H1 (cell line): ENCODE results near the gene MBD5. TPM values are rescaled to one million over a fixed set of nuclear protein-coding genes. Genes with fewer than 3 reads are reported as not detected.

ENCODE experiments used
- CTCF ChIA-PET: fragments of 300-600 bp; sonication (Branson Sonifier 250); formaldehyde crosslinking; loops from one replicate; lab custom pipeline; 2021; ENCODE audit not compliant: partially characterized antibody; lab: Charles Lee
- POLR2A ChIA-PET: fragments of 300-600 bp; sonication (Branson Sonifier 250); formaldehyde crosslinking; loops from one replicate; lab custom pipeline; 2021; ENCODE audit warnings: inconsistent platforms; ENCODE audit not compliant: partially characterized antibody; lab: Charles Lee
- DNase-seq, 2 experiments: peaks; one replicate each; pipeline versions ENCODE4 v3.0.0 to v3.0.0-alpha.2; 2010 to 2022; ENCODE audit warnings: low spot score in 2 of 2, low read depth in 1 of 2, mixed read lengths in 1 of 2
- FAIRE-seq: peaks from 2 replicates; lab custom pipeline; 2011; peaks lifted over from hg19 to GRCh38; lab: Jason Lieb, UNC
- H2AFZ ChIP-seq: 2 replicates; pipeline ENCODE4 v1.8.1; 2012; ENCODE audit warnings: low read length, inconsistent platforms
- H2AK5ac ChIP-seq: 2 replicates; pipeline ENCODE4 v1.6.1; 2013; ENCODE audit warnings: low read depth, low read length
- H2BK120ac ChIP-seq: replicated peaks from 2 replicates; pipeline ENCODE3; 2013; ENCODE audit warnings: low read depth, low read length, inconsistent platforms
- H2BK12ac ChIP-seq: 2 replicates; pipeline ENCODE4 v1.6.1; 2013; ENCODE audit warnings: low read depth, low read length
- H2BK15ac ChIP-seq: 2 replicates; pipeline ENCODE4 v1.6.1; 2013; ENCODE audit warnings: low read length
- H2BK20ac ChIP-seq: 2 replicates; pipeline ENCODE4 v1.6.1; 2013; ENCODE audit warnings: low read length
- H2BK5ac ChIP-seq: 2 replicates; pipeline ENCODE4 v1.6.1; 2013; ENCODE audit warnings: low read depth, low read length
- H3K14ac ChIP-seq: 2 replicates; pipeline ENCODE4 v1.6.1; 2013; ENCODE audit warnings: inconsistent platforms; ENCODE audit not compliant: insufficient read length
- H3K18ac ChIP-seq: 2 replicates; pipeline ENCODE4 v1.6.1; 2013; ENCODE audit warnings: low read length; ENCODE audit errors: extremely low read depth
- H3K23ac ChIP-seq: 2 replicates; pipeline ENCODE4 v1.6.1; 2013; ENCODE audit warnings: inconsistent platforms; ENCODE audit not compliant: insufficient read length
- H3K23me2 ChIP-seq: 2 replicates; pipeline ENCODE4 v1.6.1; 2013; ENCODE audit warnings: low read depth, low read length
- H3K27ac ChIP-seq: 2 replicates; pipeline ENCODE4 v1.6.1; 2011; ENCODE audit warnings: low read depth, low read length, inconsistent platforms
- H3K27me3 ChIP-seq, 4 experiments: replicated peaks in 1 of 4; 1 replicate in 1 of 4; 2 replicates in 3 of 4; pipeline versions ENCODE4 v1.6.1 to v1.8.1; 2011 to 2013; ENCODE audit warnings: low read length in 3 of 4, mild to moderate bottlenecking in 3 of 4, inconsistent platforms in 2 of 4, mixed read lengths in 2 of 4, moderate library complexity in 1 of 4; ENCODE audit not compliant: control insufficient read depth in 3 of 4, insufficient read depth in 3 of 4; ENCODE audit errors: extremely low read depth in 1 of 4
- H3K36me3 ChIP-seq, 4 experiments: 2 replicates each; pipeline versions ENCODE4 v1.6.1 to v1.8.1; 2011 to 2013; ENCODE audit warnings: mild to moderate bottlenecking in 4 of 4, low read length in 3 of 4, moderate library complexity in 2 of 4, control low read depth in 1 of 4, inconsistent platforms in 1 of 4; ENCODE audit not compliant: insufficient read depth in 4 of 4, control insufficient read depth in 2 of 4
- H3K4ac ChIP-seq: replicated peaks from 2 replicates; pipeline ENCODE3; 2013; ENCODE audit warnings: low read length, low read depth, mixed read lengths, inconsistent platforms; ENCODE audit not compliant: insufficient read length
- H3K4me1 ChIP-seq, 4 experiments: replicated peaks in 1 of 4; 1 replicate in 1 of 4; 2 replicates in 3 of 4; pipeline versions ENCODE4 v1.6.1 to v1.8.1; 2011 to 2013; ENCODE audit warnings: low read length in 3 of 4, inconsistent platforms in 2 of 4, mixed read lengths in 1 of 4; ENCODE audit not compliant: insufficient read depth in 4 of 4, control insufficient read depth in 3 of 4
- H3K4me2 ChIP-seq, 2 experiments: 2 replicates each; pipeline versions ENCODE4 v1.6.1 to v1.8.1; 2011 to 2013; ENCODE audit warnings: low read depth in 2 of 2, low read length in 2 of 2, control low read depth in 1 of 2, inconsistent platforms in 1 of 2, mild to moderate bottlenecking in 1 of 2; ENCODE audit not compliant: insufficient read depth in 1 of 2
- H3K4me3 ChIP-seq, 4 experiments: fragments of 200-600, 300-600 bp in 1 of 4; sonication (generic), shearing (Covaris generic), sonication (Bioruptor Twin) in 1 of 4; 2 replicates each; pipeline versions ENCODE4 v1.5.1 to v1.8.1; 2011 to 2016; ENCODE audit warnings: low read length in 4 of 4, low read depth in 3 of 4, control low read depth in 2 of 4, inconsistent platforms in 2 of 4, mild to moderate bottlenecking in 2 of 4, mixed read lengths in 1 of 4, moderate library complexity in 1 of 4; ENCODE audit not compliant: insufficient read depth in 2 of 4; ENCODE audit errors: extremely low read depth in 1 of 4
- H3K56ac ChIP-seq: replicated peaks from 2 replicates; pipeline ENCODE3; 2013; ENCODE audit warnings: low read depth, mild to moderate bottlenecking, mixed read lengths, low read length, inconsistent platforms; ENCODE audit not compliant: insufficient read length
- H3K79me1 ChIP-seq: 2 replicates; pipeline ENCODE4 v1.6.1; 2013; ENCODE audit warnings: low read depth, low read length, control low read depth
- H3K79me2 ChIP-seq, 2 experiments: 2 replicates each; pipeline versions ENCODE4 v1.6.1 to v1.8.1; 2012 to 2013; ENCODE audit warnings: low read length in 2 of 2, mild to moderate bottlenecking in 2 of 2, inconsistent platforms in 1 of 2; ENCODE audit not compliant: insufficient read depth in 2 of 2, control insufficient read depth in 1 of 2
- H3K9ac ChIP-seq, 4 experiments: replicated peaks in 1 of 4; 1 replicate in 1 of 4; 2 replicates in 3 of 4; pipeline versions ENCODE4 v1.6.1 to v1.8.1; 2011 to 2013; ENCODE audit warnings: low read depth in 3 of 4, low read length in 3 of 4, control low read depth in 2 of 4, mild to moderate bottlenecking in 2 of 4, moderate library complexity in 2 of 4, inconsistent platforms in 1 of 4; ENCODE audit errors: extremely low read depth in 1 of 4
- H3K9me3 ChIP-seq, 2 experiments: 2 replicates each; pipeline versions ENCODE4 v1.6.1 to v1.8.1; 2012 to 2013; ENCODE audit warnings: mild to moderate bottlenecking in 2 of 2, moderate library complexity in 2 of 2, control low read depth in 1 of 2, inconsistent platforms in 1 of 2, low read depth in 1 of 2, low read length in 1 of 2, mixed read lengths in 1 of 2; ENCODE audit not compliant: insufficient read depth in 2 of 2
- H4K20me1 ChIP-seq, 2 experiments: replicated peaks in 1 of 2; 2 replicates each; pipeline versions ENCODE3 to v1.8.1; 2011 to 2013; ENCODE audit warnings: inconsistent platforms in 2 of 2, low read length in 2 of 2, mild to moderate bottlenecking in 1 of 2; ENCODE audit not compliant: insufficient read depth in 2 of 2, control insufficient read depth in 1 of 2
- H4K5ac ChIP-seq: 2 replicates; pipeline ENCODE4 v1.6.1; 2013; ENCODE audit warnings: low read length, low read depth, mixed read lengths, inconsistent platforms; ENCODE audit not compliant: insufficient read length
- H4K8ac ChIP-seq: 2 replicates; pipeline ENCODE4 v1.8.0; 2013; ENCODE audit warnings: mild to moderate bottlenecking, moderate library complexity, low read length, inconsistent platforms; ENCODE audit not compliant: insufficient read depth; ENCODE audit errors: extremely low read depth
- H4K91ac ChIP-seq: replicated peaks from 2 replicates; pipeline ENCODE3; 2013; ENCODE audit warnings: low read length, mixed read lengths, inconsistent platforms; ENCODE audit not compliant: insufficient read length
- BCL11A ChIP-seq, 2 experiments: IDR thresholded peaks; one replicate each; pipeline ENCODE4 v1.6.1; 2011; ENCODE audit warnings: low read depth in 2 of 2, low read length in 2 of 2, mild to moderate bottlenecking in 2 of 2
- USF2 ChIP-seq: IDR thresholded peaks from 2 replicates; pipeline ENCODE4 v1.6.1; 2011; ENCODE audit warnings: low read length, improper control_type of control experiment
- WGBS, 2 experiments: shearing (Covaris generic) in 1 of 2; methylation state at CpG; one replicate each; pipeline versions ENCODE4 v1.1.6 to v1.1.7; 2013 to 2015; ENCODE audit warnings: low lambda C conversion rate in 2 of 2, mixed read lengths in 2 of 2, inconsistent platforms in 1 of 2, low coverage in 1 of 2, missing lambda C conversion rate in 1 of 2; ENCODE audit not compliant: insufficient replicate concordance in 2 of 2, insufficient coverage in 1 of 2, insufficient read length in 1 of 2; ENCODE audit errors: extremely low coverage in 1 of 2, missing lambda C conversion rate in 1 of 2; 5-methylcytosine and 5-hydroxymethylcytosine counted together
- polyA plus RNA-seq, 7 experiments: library from polyadenylated mRNA; depleted of rRNA in 3 of 7; stranded (reverse) in 5 of 7; unstranded in 2 of 7; fragments of >200 nt in 5 of 7; fragments of 200-250 nt in 2 of 7; gene quantifications; 1 replicate in 5 of 7; 2 replicates in 1 of 7; 4 replicates in 1 of 7; pipeline versions ENCODE4 v1.2.1 to v1.2.3, GENCODE V29; 2011 to 2013; ENCODE audit warnings: missing spikeins in 2 of 7, mixed read lengths in 2 of 7
- total RNA-seq: library from RNA; stranded (reverse); fragmentation: NEBNext Ultra II Directional; extraction: Animal tissue kit (Norgen Biotek cat#: 25700); gene quantifications from 2 replicates; pipeline ENCODE4 v1.2.1, GENCODE V29; 2021

Gene MBD5
- total and polyA plus RNA-seq, 2 of the 8 experiments (the other 6 are each of a cell fraction or from before 2014, with no cell fraction given): 9.7 to 29.4 TPM

DNA sequence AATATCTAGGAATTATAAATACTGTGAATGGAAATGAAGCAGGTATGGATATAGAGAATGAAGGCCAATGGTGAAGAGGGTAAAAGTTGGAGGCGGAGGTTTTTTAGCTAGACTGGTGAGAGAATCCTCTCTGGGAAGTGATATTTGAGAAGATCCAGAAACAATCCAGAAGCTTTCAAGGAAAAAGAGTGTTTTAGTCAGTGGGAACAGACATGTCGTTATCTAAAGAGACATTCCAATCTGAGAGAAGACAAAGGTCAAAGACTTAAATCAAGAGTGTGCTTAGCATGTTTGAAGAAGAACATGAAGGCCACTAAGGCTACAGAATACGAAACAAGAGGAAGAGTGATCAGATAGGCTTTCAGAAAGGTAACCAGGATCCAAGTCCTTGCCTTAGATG lies 211.0 kb downstream of the MBD5 start:
- Histone ChIP-seq H4K8ac (no peak overlapping the region), H2BK15ac (no peak overlapping the region), H3K27ac (no peak overlapping the region), H3K9ac (no peak overlapping the region), H3K79me2 (no peaks in the 10 kb centered on the region), H3K14ac (no peak overlapping the region), H3K4me2 (no peak overlapping the region), H2BK20ac (no peak overlapping the region), H3K18ac (no peak overlapping the region), H4K91ac (no peak overlapping the region), H2AFZ (no peak overlapping the region), H2AK5ac (no peak overlapping the region), H3K36me3 (peaks cover 0 to 7% (median under 1%) of the 10 kb centered on the region in 4 experiments; a peak in 3 of 8 replicates), H3K23me2 (no peaks in the 10 kb centered on the region), H3K23ac (no peak overlapping the region), H2BK5ac (no peak overlapping the region), H3K79me1 (no peaks in the 10 kb centered on the region), H4K20me1 (no peaks in the 10 kb centered on the region), H3K4me1 (no peaks in the 10 kb centered on the region), H3K9me3 (peaks cover 0 to 2% of the 10 kb centered on the region in 2 experiments; a peak in 1 of 4 replicates), H3K4ac (no peak overlapping the region), H2BK120ac (no peak overlapping the region), H3K4me3 (no peak overlapping the region), H3K56ac (no peak overlapping the region), H4K5ac (no peak overlapping the region), H3K27me3 (no peaks in the 10 kb centered on the region), H2BK12ac (no peak overlapping the region)
- FAIRE-seq (no peak), DNase-seq (no peak)
- POLR2A ChIA-PET: no interaction called here
- CTCF ChIA-PET: no interaction called here
- WGBS, 2 experiments: 87% methylated on average over 3 of the region's 3 CpGs; no CpG with 5 or more reads in 1 of the 2 experiments
- TF ChIP-seq BCL11A (IDR thresholded peaks at IDR 0.05; ENCODE audit: low read depth in 2 of 2, low read length in 2 of 2) (no peak), USF2 (no peak)
